Coronary artery (tissue), 2 donors: Measurements from ENCODE around the gene PCDH9.

ENCODE experiments used
- DNase-seq: peaks from one replicate; pipeline ENCODE4 v3.0.0-alpha.2; 2017; ENCODE audit warnings: low spot score
- H3K27ac ChIP-seq, 2 donors: fragments of 200-600 bp; sonication (generic); one replicate each; pipeline ENCODE4 v1.5.1; 2016 to 2019
- H3K4me3 ChIP-seq: fragments of 200-600 bp; sonication (generic); 2 replicates; pipeline ENCODE4 v1.5.1; 2016; ENCODE audit warnings: mild to moderate bottlenecking, moderate library complexity
- CTCF ChIP-seq: fragments of 200-600 bp; sonication (generic); IDR thresholded peaks from one replicate; pipeline ENCODE4 v1.5.1; 2019; ENCODE audit warnings: antibody characterized with exemption

Gene PCDH9

GRCh38 chr13:66402066-66402465, 828.1 kb downstream of the PCDH9 start:
- Histone ChIP-seq H3K27ac (no peak overlapping the region), H3K4me3 (no peak overlapping the region)
- no peak for TF ChIP-seq CTCF
- DNase-seq, result no peak

GRCh38 chr13:66400292-66400691, 829.8 kb downstream of the PCDH9 start:
- TF ChIP-seq CTCF, result no peak
- Histone ChIP-seq H3K27ac (no peak overlapping the region), H3K4me3 (no peak overlapping the region)
- DNase-seq, result no peak

- DNase-seq, result no peak
- TF ChIP-seq CTCF, result no peak
- no peak overlapping the region for H3K27ac ChIP-seq
- H3K4me3 ChIP-seq, result no peak overlapping the region
These were observed 830.3 kb downstream of the PCDH9 start for GRCh38 chr13:66399873-66400272.

GRCh38 chr13:66397133-66397532, 833.0 kb downstream of the PCDH9 start:
- Histone ChIP-seq H3K27ac (no peak overlapping the region), H3K4me3 (no peak overlapping the region)
- TF ChIP-seq CTCF, result no peak
- DNase-seq, result no peak

GRCh38 chr13:66391322-66391721, 838.8 kb downstream of the PCDH9 start:
- no peak for TF ChIP-seq CTCF
- Histone ChIP-seq H3K27ac (no peak overlapping the region), H3K4me3 (no peak overlapping the region)
- no peak for DNase-seq

- no peak for TF ChIP-seq CTCF
- H3K4me3 ChIP-seq, result no peak overlapping the region
- H3K27ac ChIP-seq, result no peak overlapping the region
- no peak for DNase-seq
These were observed 851.2 kb downstream of the PCDH9 start for GRCh38 chr13:66378894-66379293.

- H3K4me3 ChIP-seq, result no peak overlapping the region
- no peak for DNase-seq
- no peak overlapping the region for H3K27ac ChIP-seq
- no peak for TF ChIP-seq CTCF
These were observed 852.6 kb downstream of the PCDH9 start for GRCh38 chr13:66377569-66377968.
